Caco-2 (cell line): ENCODE results near the gene MRTFA. TPM values are rescaled to one million over a fixed set of nuclear protein-coding genes. Genes with fewer than 3 reads are reported as not detected.

Experiments
- BruUV-seq: library from RNA; stranded (reverse); fragments of 400-500 nt; replicated peaks from 2 replicates; lab custom pipeline; 2021; lab: Mats Ljungman, UMichigan
- CTCF ChIA-PET: fragments of 300-600 bp; sonication (Branson Sonifier 250); formaldehyde crosslinking; loops from one replicate; lab custom pipeline; 2022; ENCODE audit warnings: antibody characterized with exemption; lab: Charles Lee
- POLR2A ChIA-PET: fragments of 300-600 bp; sonication (Branson Sonifier 250); formaldehyde crosslinking; loops from one replicate; lab custom pipeline; 2022; ENCODE audit warnings: antibody characterized with exemption; lab: Charles Lee
- DNase-seq, 2 experiments: peaks; one replicate each; pipeline versions ENCODE4 v3.0.0 to v3.0.0-alpha.2; 2020 to 2022
- H3K27me3 ChIP-seq: replicated peaks from 2 replicates; pipeline ENCODE4 v1.6.0; 2011; ENCODE audit warnings: low read length; ENCODE audit not compliant: control insufficient read depth, insufficient read depth
- H3K36me3 ChIP-seq: 2 replicates; pipeline ENCODE4 v1.5.1; 2011; ENCODE audit warnings: low read length; ENCODE audit not compliant: control insufficient read depth, insufficient read depth
- H3K4me1 ChIP-seq: fragments of 250-450 bp; sonication (Bioruptor Pico); 2 replicates; pipeline ENCODE4 v1.5.1; 2020; ENCODE audit warnings: mild to moderate bottlenecking
- H3K4me3 ChIP-seq: 2 replicates; pipeline ENCODE4 v1.5.1; 2011; ENCODE audit warnings: low read depth, mild to moderate bottlenecking, control low read depth, low read length
- H3K9me3 ChIP-seq: fragments of 250-450 bp; sonication (Bioruptor Pico); 2 replicates; pipeline ENCODE4 v1.5.1; 2020; ENCODE audit warnings: mild to moderate bottlenecking, moderate library complexity
- H3K27ac Mint-ChIP-seq: one replicate; pipeline ENCODE4 v1.8.0; 2022; ENCODE audit warnings: mixed read lengths; ENCODE audit not compliant: unreplicated experiment
- H3K27me3 Mint-ChIP-seq: one replicate; pipeline ENCODE4 v1.8.0; 2022; ENCODE audit warnings: mixed read lengths; ENCODE audit not compliant: insufficient read depth, unreplicated experiment
- H3K36me3 Mint-ChIP-seq: one replicate; pipeline ENCODE4 v1.8.0; 2022; ENCODE audit warnings: mild to moderate bottlenecking, mixed read lengths; ENCODE audit not compliant: insufficient read depth, unreplicated experiment
- H3K4me1 Mint-ChIP-seq: one replicate; pipeline ENCODE4 v1.8.0; 2022; ENCODE audit warnings: low read depth, mixed read lengths; ENCODE audit not compliant: unreplicated experiment
- H3K4me3 Mint-ChIP-seq: one replicate; pipeline ENCODE4 v1.8.0; 2022; ENCODE audit warnings: mild to moderate bottlenecking, moderate library complexity, mixed read lengths; ENCODE audit not compliant: unreplicated experiment
- H3K9me3 Mint-ChIP-seq: one replicate; pipeline ENCODE4 v1.8.0; 2022; ENCODE audit warnings: mixed read lengths; ENCODE audit not compliant: unreplicated experiment
- CTCF ChIP-seq, 2 experiments: fragments of 200-600 bp in 1 of 2; IDR thresholded peaks; 1 replicate in 1 of 2; 2 replicates in 1 of 2; pipeline versions ENCODE4 v1.5.1 to v1.8.0; 2011 to 2022; ENCODE audit warnings: antibody characterized with exemption in 1 of 2, control low read depth in 1 of 2, inconsistent platforms in 1 of 2, low read depth in 1 of 2, low read length in 1 of 2, mild to moderate bottlenecking in 1 of 2, moderate library complexity in 1 of 2; ENCODE audit not compliant: insufficient read depth in 1 of 2, severe bottlenecking in 1 of 2, unreplicated experiment in 1 of 2
- intact Hi-C: fragments of 100-400 bp; cut with micrococcal nuclease; formaldehyde crosslinking; loops from one replicate; pipeline ENCODE4 v1.10.0; 2022; ENCODE audit not compliant: unreplicated experiment
- total RNA-seq: library from RNA; stranded (reverse); gene quantifications from 2 replicates; pipeline ENCODE4 v1.2.3, GENCODE V29; 2022

MRTFA gene
- total RNA-seq, 1 experiment from 2014 or later = 38.7 TPM

- BruUV-seq = no TSS peak
- no peak for DNase-seq
- no peaks in the 10 kb centered on the region for H3K27me3 Mint-ChIP-seq
- Histone ChIP-seq H3K27me3 (no peaks in the 10 kb centered on the region), H3K36me3 (no peaks in the 10 kb centered on the region), H3K4me1 (no peaks in the 10 kb centered on the region), H3K9me3 (no peaks in the 10 kb centered on the region), H3K4me3 (no peak overlapping the region)
- no peak overlapping the region for H3K4me3 Mint-ChIP-seq
- no peak for TF ChIP-seq CTCF (IDR thresholded peaks at IDR 0.05; ENCODE audit: insufficient read depth in 1 of 2, low read depth in 1 of 2, low read length in 1 of 2, severe bottlenecking in 1 of 2, unreplicated experiment in 1 of 2)
- H3K36me3 Mint-ChIP-seq = peaks cover 64% of the 10 kb centered on the region
- ChIA-PET CTCF (interaction anchor here (1.0 kb wide), 1 partner anchor 278 kb away, joined by 4 read pairs; no protein-coding TSS in a partner anchor), POLR2A (no interaction called here)
- no peak overlapping the region for H3K27ac Mint-ChIP-seq
- intact Hi-C loops = no loop called here
- no peaks in the 10 kb centered on the region for H3K4me1 Mint-ChIP-seq
- no peaks in the 10 kb centered on the region for H3K9me3 Mint-ChIP-seq
Measured at GRCh38 chr22:40404251-40405177, 232.0 kb downstream of the MRTFA start.

- no peaks in the 10 kb centered on the region for H3K27me3 ChIP-seq
- CTCF ChIA-PET = interaction anchor here (1.0 kb wide), 1 partner anchor 279 kb away, joined by 4 read pairs; no protein-coding TSS in a partner anchor
- no peak for TF ChIP-seq CTCF (IDR thresholded peaks at IDR 0.05; ENCODE audit: insufficient read depth in 1 of 2, low read depth in 1 of 2, low read length in 1 of 2, severe bottlenecking in 1 of 2, unreplicated experiment in 1 of 2)
- POLR2A ChIA-PET = no interaction called here
- no peaks in the 10 kb centered on the region for H3K4me1 Mint-ChIP-seq
- DNase-seq = no peak
- BruUV-seq = no TSS peak
- H3K4me1 ChIP-seq = no peaks in the 10 kb centered on the region
- peak overlapping the region; percentile 42 for H3K27ac Mint-ChIP-seq
- H3K36me3 ChIP-seq = no peaks in the 10 kb centered on the region
- no peaks in the 10 kb centered on the region for H3K27me3 Mint-ChIP-seq
- no peak overlapping the region for H3K4me3 ChIP-seq
- H3K4me3 Mint-ChIP-seq = no peak overlapping the region
- no peaks in the 10 kb centered on the region for H3K9me3 ChIP-seq
- peaks cover 57% of the 10 kb centered on the region for H3K36me3 Mint-ChIP-seq
- H3K9me3 Mint-ChIP-seq = no peaks in the 10 kb centered on the region
- intact Hi-C loops = no loop called here
Measured at GRCh38 chr22:40403651-40404050, 232.9 kb downstream of the MRTFA start.

- peak overlapping the region; percentile 42 for H3K27ac Mint-ChIP-seq
Measured at GRCh38 chr22:40403141-40403540, 233.4 kb downstream of the MRTFA start.

More at GRCh38 chr22:40403141-40403540, 233.4 kb downstream of the MRTFA start:
- H3K27me3 Mint-ChIP-seq = no peaks in the 10 kb centered on the region
- H3K36me3 Mint-ChIP-seq = peaks cover 61% of the 10 kb centered on the region
- H3K27me3 ChIP-seq = no peaks in the 10 kb centered on the region
- H3K4me1 ChIP-seq = no peaks in the 10 kb centered on the region
- no peaks in the 10 kb centered on the region for H3K9me3 Mint-ChIP-seq
- H3K4me1 Mint-ChIP-seq = no peaks in the 10 kb centered on the region
- ChIA-PET POLR2A (no interaction called here), CTCF (no interaction called here)
- no peaks in the 10 kb centered on the region for H3K9me3 ChIP-seq
- no peak overlapping the region for H3K4me3 ChIP-seq
- TF ChIP-seq CTCF (IDR thresholded peaks at IDR 0.05; ENCODE audit: insufficient read depth in 1 of 2, low read depth in 1 of 2, low read length in 1 of 2, severe bottlenecking in 1 of 2, unreplicated experiment in 1 of 2) = no peak
- intact Hi-C loops = no loop called here
- H3K4me3 Mint-ChIP-seq = no peak overlapping the region
- no peak for DNase-seq
- H3K36me3 ChIP-seq = no peaks in the 10 kb centered on the region
- no TSS peak for BruUV-seq
